ENCODE data around the gene LSAMP.

GRCh38 chr3:115915061-115915460 is 530.2 kb downstream of the LSAMP start:
- no peak for TF ChIP-seq CTCF (IDR thresholded peaks at IDR 0.05)
- no peak for TF ChIP-seq POLR2A (IDR thresholded peaks at IDR 0.05)
